ENCODE data around the gene MAP3K7CL.

DNA sequence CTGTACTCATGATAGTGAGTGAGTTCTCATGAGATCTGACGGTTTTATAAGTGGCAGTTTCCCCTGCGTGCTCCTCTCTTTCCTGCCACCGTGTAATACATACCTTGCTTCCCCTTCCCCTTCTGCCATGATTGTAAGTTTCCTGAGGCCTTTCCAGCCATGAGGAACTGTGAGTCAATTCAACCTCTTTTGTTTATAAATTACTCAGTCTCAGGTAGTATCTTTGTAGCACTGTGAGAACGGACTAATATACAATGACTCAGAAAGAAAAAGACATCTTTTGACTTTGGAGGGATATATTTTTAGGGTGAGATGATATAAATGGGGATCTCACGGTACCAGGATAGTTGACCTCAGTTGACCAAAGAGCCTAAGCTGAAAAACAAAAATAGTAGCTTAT is 93.6 kb downstream of the MAP3K7CL start:
- TF ChIP-seq ZNF274 (IDR thresholded peaks at IDR 0.05; ENCODE audit: low read depth, low read length) (no peak), YY1 (IDR thresholded peaks at IDR 0.05; ENCODE audit: insufficient read depth, insufficient read length) (no peak), SUZ12 (IDR thresholded peaks at IDR 0.05; ENCODE audit: extremely low read depth, insufficient read depth, insufficient read length) (no peak)

Measured in NT2/D1 (cell line).